Hematopoietic multipotent progenitor cell (in vitro differentiated cells): ENCODE data around the gene GALNT9. TPM values are rescaled to one million over a fixed set of nuclear protein-coding genes. Genes with fewer than 3 reads are reported as not detected.
"Not testable (repeated sequence)": the region's sequence is repeated elsewhere in the genome, so short reads cannot be mapped to it uniquely, and the experiment has no call there.

Source experiments
- DNase-seq, 3 donors: peaks; one replicate each; pipeline ENCODE4 v3.0.0-alpha.2; 2011 to 2015; ENCODE audit warnings: low read depth in 2 of 3, low spot score in 2 of 3
- total RNA-seq: library from RNA; depleted of rRNA; stranded (reverse); fragments of >200 nt; gene quantifications from one replicate; pipeline ENCODE4 v1.2.3, GENCODE V29; 2012

The GALNT9 gene
- total RNA-seq, 1 donor = not detected

DNA sequence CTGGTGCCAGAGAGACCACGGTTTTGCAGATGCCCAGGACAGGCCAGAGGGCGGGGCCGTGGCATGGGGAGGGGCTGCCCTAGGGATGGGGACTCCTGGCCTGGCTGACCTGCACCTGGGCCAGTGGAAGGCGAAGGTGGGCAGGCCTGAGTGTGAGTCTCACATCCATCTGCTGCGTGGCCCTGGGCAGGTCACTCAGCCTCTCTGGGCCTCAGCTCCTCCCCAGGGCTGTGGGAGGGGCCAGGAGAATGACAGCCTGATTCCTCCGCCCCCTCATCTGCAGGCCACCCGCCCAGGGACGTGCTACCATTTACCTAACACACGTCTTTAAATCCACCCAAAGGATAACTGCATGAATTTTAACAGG, 90.9 kb downstream of the GALNT9 start:
- DNase-seq = no peak

DNA sequence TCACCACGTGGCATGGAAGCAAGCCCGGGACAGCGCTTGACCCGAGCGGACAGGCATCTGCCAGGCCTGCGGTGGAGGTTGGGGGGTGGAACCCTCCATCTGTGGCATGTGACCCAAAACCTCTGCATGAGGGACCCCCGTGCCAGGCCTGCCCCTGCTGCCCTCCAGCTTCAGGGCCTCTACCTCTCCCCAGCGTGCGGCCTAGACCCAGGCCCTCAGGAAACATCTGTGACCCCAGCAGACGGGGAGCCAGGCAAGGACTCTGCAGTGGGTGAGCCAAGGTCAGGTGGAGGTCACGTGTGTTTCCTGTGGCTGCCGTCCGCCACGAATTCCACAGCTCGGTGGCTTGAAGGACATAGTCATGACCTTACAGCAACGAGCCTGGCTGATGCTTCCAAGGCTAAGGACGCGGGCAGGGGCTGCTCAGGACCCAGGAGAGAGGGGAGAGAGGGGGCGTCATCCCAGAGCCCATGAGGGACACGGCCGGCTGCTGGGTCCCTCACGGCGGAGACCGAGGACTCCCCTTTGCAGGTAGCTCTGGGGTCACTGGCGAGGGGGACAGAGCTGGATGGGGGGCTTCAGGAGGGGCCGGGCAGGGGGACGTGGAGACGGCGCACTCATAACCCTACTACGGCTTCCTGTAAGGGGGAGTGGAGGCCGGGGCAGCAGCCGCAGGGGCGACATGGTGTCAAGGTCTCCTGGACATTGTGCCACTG, 91.5 kb downstream of the GALNT9 start:
- DNase-seq = no peak

DNA sequence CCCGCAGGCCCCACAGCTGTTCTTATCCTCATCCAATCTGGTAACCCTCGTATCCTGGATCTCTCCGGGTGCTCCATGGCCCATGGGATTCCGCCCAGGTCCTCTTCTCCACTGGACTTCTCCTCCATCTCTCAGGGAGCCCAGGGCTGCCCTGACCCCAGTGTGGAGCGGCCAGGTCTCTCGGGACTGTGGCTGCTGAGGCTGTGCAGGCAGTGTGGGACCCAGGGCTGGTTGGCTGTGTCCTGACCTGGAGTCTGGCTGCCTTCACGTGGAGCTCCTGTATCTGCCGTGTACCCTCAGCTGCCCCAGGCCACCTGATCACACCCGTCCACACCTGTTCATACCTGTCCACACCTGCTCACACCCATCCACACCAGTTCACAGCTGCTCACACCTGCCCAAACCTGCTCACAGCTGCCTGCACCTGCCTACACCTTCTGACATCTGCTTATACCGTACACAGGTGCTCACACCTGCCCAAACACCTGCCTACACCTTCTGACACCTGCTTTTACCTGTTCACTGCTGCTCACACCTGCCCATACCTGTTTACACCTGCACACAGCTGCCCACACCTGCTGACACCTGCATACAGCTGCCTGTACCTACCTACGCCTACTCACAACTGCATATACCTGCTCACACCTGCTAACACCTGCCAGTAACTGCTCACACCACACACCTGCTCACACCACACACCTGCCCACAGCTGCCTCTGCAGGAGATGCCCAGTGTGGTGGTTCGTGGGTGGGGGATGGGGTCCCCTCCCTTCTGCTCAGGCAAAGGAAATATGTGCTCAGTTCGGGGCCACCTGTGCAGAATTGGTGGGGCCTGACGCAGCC, 92.2 kb downstream of the GALNT9 start:
- DNase-seq = no peak

DNA sequence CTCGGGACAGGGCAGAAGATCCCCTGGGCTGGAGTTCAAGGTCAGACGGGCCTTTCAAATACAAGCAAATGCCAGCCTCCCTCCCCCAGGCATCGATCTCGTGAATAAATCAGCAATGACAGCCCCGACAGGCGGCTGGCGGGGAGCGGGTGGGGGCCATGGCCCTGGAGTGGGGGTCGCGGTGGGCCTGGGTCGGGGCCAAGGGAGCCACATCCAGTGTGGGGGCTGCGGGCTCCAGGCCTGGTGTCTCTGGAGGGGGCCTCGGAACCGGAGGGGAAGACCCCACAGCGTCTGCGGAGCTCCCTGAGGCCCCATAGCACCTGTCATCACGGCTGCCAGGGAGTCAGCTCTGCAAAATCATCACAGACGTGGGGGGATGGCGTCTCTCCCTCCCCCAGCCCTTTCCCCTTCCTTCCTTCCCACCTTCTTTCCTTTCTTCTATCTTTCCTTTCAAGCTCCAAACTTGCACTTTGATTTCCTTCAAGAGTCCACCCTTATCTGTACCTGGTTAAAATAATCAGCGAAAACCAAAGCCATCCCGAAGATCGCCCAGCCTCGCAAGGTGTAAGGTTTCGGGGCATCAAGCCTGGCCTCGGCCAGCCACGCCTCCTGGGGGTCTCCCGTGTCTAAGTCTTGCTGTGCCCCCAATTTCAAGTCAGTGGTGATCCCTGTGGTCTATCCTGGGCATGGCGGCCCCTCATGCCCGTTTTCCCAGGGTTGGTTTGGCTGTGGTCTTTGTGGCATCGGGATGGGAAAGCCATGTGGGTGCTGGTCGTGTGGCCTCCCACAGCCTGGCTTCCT, 93.1 kb downstream of the GALNT9 start:
- no peak for DNase-seq

DNA sequence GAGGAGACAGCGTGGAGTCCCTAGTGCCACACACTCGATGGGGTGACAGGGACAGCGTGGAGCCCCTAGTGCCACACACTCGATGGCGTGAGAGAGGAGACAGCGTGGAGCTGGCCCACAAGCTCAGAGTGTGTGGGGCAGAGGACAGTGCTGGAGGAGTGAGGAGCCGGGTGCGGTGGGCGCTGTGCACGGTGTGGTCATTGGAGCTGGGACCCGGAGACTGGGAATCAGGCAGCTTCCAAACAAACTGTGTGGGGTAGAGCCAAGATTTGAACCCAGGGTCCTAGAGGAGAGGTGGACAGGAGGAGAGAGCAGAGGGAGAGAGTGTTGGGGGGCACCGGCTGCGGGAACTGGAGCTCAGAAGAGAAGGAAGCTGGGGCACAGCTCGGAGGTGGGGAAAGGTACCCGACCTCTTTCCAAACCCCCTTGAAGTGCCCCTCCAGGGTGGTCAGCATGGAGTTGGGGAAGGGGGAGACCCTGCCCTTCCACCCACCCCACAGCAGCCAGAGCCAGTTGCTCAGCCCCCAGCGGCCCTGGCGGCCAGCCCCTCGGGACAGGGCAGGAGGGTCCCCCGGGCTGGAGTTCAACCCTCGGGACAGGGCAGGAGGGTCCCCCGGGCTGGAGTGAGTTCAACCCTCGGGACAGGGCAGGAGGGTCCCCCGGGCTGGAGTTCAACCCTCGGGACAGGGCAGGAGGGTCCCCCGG, 94.1 kb downstream of the GALNT9 start:
- no peak for DNase-seq

DNA sequence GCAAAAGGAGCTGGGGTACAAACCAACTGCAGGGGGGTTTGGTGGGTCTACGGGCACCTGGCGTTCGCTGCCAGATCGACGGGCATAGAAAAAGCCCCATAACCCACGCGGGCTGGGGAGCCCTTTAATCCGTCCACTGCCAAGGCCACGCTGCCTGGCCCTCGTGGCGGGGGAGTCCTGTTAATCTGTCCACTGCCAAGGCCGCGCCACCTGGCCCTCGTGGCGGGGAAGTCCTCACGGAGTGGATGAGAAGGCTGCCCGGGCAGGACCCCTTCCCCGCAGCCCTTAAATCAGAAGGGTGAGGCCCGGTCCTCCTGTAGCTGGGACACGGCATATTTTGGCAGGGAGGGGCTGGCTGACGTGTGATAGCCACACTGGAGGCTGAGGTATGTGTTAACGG, 99.0 kb downstream of the GALNT9 start:
- no peak for DNase-seq

DNA sequence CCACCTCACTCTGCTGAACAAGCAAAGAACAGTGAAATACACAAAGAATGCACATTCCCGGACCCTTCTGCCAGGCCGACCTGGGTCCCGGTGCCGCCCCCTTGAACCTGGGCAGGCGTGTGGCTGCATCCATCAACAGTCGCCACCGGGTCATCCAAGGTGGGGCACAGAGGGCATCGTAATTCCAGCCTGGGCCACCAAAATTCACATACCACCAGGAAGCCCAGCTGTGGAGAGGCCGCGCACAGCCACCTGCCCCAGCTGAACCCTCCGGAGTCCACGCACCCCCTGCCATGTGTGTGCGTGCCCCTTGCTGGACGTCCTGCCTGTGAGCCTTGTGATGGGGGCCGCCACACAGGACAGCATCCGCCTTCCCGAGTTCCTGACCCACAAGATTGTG, 99.5 kb downstream of the GALNT9 start:
- no peak for DNase-seq

DNA sequence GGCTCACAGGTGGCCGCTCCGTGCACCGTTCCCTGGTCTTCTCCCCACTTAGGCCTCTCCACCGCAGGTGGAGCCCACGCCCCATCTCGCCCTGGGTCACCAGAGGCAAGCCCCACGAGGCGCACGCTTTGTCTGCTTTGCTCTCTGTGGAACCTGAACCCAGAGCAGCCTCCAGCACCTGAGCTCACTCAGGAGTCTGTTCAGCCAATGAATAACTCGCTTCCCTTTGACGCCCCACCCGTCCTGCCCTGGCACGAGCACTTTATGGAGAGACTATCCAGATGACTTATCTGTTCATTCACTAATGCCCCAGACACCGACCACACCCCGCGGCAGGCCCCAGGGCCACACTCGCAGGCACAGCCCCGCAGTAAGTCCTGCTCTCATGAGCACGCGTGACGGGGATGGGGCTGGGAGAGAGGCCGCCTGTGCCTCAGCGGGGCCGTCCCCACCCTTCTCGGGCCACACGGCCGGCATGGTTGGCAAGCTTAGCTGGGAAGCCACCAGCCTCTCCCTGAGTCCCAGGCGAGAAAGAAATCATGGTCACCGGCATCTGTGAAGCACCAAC, 100.1 kb downstream of the GALNT9 start:
- DNase-seq = no peak

DNA sequence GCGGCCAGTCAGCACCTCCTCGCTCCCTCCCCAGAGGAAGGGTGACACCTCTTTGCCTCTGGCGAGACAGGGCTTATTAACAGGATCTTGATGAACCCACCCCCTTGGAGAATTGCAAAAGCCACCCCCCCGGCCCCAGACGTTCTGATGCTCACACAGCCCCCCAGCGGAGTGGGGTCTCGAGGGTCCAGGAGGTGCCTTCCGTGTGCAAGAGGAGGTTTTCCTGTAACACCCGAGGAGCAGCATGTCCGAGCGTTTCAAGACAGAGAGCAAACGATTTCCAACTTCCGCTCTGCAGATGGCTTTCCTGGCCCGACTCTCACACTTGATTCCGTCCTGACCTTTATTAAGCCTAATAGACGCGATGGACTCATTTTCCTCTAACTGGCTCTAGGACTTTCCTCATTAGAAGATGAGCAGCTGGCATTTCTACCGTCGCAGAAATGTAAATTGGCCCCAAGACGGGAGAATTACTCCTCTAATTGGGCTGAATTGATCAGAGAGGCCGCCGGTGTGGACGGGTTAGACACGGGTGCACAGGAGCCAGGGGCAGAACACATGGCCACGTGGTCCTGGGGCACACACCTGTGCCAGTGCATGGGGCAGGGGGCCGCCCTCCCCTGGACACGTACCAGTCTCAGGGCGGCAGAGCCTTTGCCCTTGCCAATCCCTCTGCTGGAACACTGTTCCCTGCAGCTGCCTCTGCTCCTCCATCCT, 100.8 kb downstream of the GALNT9 start:
- no peak for DNase-seq

DNA sequence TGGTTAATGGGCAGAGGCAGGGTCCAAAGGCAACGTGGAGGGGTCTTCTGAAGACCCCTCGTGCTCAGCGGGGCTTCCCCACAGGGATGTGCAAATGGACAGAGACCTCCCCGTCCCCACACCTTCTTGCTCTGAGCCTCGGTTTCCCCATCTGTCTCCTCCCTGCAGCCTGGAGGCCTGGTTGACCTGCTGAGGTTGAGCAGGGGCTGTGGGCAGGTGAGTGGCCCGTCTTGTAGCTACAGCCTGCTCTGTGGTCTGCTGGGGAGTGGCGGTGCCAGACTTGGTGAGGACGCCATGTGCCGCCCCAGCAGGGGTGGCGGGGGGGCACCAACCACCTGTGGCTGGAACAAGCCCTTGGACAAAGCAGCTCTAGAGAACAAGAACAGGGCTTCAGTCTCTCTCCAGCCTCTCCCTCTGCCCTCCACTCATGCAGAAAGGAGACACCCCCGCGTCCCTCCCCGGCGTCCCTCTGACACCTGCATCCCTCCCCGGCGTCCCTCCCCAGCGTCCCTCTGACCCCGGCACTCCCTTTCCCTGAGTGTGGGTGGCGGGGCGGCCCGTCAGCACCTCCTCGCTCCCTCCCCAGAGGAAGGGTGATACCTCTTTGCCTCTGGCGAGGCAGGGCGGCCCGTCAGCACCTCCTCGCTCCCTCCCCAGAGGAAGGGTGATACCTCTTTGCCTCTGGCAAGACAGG, 101.5 kb downstream of the GALNT9 start:
- no peak for DNase-seq

DNA sequence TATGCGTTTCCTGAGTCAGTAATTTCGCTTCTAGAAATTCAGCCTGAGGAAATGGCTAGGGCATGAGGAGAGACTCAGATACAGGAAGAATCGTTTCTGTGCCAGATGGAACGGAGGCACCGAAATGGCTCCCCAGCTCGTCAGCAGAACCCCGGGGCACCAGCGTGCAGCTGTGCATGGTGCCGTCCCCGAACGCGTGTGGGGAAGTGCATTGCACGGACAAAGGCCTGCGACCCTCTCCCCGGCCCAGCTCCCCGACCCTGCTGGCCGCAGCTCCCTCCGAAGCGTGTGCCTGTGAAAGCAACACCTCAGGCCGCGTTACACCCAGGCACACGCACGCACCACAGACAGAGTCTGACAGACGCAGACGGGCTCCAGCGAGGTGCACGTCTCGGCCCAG, 102.3 kb downstream of the GALNT9 start:
- no peak for DNase-seq

DNA sequence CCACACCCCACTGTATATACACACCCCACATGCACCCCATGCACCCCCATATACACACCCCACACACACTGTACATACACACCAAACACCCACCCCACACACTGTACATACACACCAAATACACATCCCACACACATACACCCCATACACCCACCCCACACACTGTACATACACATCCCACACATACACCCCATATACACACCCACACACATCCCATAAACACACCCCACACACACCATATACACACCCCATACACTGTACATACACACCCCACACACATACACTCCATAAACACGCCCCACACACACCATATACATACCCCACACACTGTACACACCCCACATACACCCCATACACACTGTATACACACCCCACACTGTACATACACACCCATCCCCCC, 102.8 kb downstream of the GALNT9 start:
- DNase-seq = no peak

DNA sequence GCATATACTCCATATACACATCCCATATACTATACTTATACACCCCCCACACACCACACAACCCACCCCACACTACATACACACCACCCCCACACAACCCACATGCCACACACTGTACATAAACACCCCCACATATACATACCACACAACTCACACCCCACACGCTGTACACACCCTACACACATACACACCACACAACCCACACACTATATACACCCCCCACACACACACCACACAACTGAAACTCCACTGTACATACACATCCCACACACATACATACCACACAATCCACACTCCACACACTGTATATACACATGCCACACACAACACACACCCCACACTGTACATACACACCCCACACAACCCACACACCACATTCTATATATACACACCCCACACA, 104.2 kb downstream of the GALNT9 start:
- DNase-seq = no peak

DNA sequence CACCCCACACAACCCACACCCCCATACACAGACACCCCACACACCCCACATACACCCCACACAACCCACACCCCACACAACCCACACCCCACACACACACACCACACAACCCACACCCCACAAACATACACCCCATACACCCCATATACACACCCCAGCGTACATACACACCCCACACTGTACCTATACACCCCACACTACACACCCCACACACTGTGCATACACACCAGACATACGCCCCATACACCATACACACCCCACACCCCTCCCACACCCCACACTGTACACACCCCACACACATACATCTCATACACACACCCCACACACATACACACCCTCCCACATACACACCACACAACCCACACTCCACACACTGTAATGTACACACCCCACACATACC, 104.9 kb downstream of the GALNT9 start:
- no peak for DNase-seq

DNA sequence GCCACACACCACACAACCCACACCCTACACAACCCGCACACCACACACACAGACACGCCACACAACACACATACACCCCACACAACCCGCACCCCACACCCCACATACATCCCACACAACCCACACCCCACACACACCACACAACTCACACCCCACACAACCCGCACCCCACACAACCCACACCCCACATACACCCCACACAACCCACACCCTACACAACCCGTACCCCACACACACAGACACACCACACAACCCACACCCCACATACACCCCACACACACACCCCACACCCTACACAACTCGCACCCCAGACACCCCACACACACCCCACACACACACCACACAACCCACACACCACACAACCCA, 106.6 kb downstream of the GALNT9 start:
- no peak for DNase-seq

DNA sequence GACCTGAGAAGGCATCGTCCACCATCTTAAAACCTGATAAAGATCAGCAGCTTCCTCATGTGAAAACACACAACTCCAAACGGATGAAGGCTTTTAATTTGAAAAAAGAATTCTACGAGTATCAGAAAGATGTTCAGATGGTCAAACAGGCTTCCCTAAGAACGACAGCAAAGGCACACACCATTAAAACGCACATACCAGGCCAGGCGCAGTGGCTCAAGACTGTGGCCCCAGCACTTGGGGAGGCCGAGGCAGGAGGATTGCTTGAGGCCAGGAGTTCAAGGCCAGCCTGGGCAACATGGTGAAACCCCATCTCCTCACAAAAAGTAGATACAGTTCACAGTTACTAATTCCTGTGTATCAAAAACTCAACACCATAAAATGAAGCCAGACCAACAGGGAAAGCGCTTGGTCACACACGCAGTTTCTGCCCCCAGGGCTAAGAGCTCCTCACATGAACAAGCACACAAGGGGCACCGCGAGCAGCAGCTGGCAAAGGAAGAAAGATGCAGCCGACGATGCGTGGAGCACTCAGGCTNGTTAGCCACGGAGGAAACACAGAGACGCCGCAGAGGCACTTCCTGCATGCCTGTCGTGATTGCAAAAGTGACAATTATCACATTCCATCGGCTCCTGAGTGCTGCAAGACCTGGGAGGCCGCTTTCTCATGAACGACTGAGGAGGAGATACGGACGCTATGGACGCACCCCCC, 107.1 kb downstream of the GALNT9 start:
- DNase-seq = peak in 2 of 3 donors; percentile 65 to 86

DNA sequence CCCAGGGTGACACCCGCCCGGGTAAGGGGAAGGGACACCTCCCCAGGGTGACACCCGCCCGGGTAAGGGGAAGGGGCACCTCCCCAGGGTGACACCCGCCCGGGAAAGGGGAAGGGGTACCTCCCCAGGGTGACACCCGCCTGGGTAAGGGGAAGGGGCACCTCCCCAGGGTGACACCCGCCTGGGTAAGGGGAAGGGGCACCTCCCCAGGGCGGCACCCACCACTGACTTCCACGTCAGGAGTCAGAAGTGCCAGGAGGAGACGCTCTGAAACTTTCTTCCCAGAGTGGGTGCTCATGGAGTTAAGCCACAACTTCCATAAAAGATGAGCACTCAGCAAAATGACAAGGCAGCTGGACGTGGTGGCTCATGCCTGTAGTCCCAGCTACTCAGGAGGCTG, 109.6 kb downstream of the GALNT9 start:
- not testable (repeated sequence) for DNase-seq

DNA sequence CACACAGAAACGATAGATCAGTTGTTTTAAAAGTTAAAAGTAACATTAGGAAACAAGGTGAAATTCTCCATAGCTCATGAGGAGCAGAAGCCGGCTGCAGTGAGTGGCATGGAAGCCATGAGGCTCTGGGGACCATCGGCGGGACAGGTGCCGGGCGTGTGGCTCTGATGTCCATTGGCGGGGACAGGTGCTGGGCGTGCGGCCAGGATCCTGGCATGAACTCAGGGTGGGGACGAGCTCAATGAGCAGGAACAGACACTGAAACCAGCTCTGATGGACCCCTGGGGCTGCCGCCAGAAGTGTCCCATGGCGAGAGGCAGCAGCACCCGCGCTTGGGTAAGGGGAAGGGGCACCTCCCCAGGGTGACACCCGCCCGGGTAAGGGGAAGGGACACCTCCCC, 110.1 kb downstream of the GALNT9 start:
- no peak for DNase-seq

DNA sequence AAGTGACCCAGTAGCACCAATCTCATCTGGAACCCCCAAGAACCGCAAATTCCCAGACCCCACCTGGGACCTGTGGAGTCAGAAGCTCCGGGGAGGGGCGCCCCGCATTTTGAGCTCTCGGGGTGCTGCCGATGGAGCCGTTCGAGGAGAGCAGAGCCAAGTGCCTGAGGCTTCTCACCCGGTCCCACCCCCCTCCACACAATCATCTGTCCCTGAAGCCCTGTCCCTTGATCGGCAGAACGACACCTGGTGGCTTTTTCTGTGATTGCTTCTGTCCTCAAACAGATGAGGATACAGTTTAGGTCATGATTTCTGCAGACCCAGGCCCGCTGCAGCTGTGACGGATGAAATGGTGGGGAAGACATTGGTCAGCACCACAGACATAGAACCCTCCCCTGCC, 110.5 kb downstream of the GALNT9 start:
- peak in 2 of 3 donors; percentile 35 to 60 for DNase-seq
